ENCODE measurements around the gene UBL5.

The UBL5 gene

DNA sequence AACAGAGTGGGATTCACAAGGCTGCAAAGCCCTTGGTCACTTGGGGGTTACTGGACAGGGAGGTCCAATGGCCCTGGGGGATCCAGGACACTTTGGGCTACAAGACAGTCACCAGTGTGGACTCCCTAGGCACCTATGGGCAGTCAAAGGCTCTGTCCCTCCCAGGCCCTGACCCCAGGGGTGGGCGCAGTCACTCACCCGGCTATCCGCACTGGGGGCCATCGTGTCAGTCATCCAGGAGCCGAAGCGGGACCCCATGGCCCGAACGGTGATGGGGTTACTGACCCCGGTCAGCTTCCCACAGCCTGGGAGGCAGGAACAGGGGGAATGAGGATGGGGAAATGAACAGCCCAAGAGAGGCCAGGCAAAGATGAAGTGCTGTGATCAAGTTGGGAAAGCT, 28.9 kb downstream of the UBL5 start:
- DNase-seq: no peak

DNA sequence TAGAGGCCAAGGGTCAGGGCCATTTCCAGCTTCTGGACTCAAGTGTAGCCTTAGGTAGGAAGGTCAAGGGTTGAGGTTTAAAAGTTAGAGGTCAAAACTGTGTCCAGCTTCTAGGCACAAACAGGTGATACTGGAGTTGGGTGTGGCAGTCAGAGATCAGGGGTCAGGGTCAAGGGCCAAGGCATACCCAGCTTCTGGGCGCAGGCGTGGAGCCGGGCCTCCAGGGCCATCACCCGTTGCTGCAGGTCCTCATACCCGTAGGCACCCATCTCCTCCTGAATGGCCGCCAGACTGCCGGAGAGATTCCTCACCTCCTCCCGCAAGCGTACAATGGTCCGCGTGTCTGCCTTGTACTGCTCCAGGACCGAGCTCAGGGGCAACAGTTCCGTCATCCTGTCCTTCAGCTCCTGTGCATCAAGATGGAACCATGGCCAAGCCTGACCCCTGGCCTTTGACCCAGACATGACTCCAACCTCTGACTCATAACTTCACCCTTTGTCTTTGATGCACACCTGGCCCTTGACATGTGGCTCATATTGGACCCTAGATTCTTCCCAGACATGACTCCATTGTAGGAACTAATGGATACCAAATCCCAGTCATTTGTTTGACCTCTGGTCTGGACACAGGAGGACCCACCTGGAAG, 29.5 kb downstream of the UBL5 start:
- DNase-seq: no peak

DNA sequence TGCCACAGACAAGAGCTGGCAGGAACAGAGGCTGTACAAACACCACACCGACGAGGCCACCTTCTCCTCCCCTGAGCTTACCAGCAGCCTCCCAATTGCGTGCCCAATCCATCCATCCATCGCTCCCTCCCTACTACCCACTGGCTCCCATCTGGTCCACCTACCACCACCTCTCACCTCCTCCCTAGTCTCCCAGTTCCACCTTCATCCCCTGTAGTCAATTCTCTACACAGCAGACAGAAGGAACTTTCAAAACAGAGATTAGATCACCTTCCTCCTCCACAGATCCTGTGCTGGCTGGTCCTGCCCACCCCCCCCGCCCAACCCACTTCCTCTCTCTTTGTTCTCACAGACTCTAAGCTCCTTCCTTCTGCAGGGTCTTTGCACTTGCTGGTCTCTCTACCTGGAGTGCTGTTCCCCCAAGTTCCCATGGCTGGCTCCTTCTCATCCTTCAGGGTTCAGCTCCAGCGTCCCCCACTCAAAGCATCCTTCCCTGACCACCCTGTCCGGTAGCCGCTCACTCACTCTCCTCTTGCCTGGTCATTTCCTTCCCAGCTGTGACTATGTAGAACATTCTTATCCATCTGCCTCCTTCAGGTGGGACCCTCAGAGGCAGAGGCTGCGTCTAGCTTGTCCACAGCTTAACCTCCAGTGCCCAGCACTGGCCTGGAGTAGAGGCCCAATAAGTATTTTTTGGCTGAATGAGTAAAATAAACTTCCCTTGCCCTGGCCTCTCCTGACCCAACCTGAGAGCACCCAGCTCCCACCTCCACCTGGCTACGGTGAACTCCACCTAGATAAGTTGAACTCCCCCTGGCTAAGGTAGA, 30.4 kb downstream of the UBL5 start:
- no peak for DNase-seq

DNA sequence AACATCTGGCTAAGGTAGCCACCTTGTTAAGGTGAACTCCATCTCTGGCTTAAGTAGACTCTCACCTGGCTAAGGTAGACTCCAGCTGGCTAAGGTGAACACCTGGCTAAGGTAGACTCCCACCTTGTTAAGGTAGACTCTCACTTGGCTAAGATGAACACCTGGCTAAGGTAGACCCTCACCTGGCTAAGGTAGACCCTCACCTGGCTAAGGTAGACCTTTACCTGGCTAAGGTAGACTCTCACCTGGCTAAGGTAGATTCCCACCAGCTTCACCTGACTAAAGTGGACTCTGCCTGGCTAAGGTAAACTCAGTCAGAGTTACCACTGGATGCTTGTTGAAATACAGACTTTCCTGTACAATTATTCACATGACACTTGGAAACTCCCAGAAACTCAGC, 31.0 kb downstream of the UBL5 start:
- DNase-seq: no peak

DNA sequence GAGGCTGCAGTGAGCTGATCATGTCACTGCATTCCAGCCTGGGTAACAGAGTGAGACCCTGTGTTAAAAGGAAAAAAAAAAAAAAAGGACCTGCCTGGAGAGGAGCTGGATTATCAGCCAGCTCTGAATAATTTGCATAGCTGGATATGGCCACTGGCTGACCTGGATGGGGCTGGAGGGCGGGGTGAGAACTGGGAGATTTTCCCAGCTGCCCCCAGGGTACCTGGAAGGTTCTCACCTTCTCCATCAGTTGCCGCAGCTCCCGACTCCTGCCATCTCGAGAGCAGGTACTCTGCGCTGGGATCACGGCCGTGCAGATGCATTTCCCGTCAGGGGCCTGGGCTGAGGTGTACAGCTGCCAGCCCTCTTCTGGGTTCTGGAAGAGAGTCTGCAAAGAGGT, 32.7 kb downstream of the UBL5 start:
- DNase-seq: no peak

DNA sequence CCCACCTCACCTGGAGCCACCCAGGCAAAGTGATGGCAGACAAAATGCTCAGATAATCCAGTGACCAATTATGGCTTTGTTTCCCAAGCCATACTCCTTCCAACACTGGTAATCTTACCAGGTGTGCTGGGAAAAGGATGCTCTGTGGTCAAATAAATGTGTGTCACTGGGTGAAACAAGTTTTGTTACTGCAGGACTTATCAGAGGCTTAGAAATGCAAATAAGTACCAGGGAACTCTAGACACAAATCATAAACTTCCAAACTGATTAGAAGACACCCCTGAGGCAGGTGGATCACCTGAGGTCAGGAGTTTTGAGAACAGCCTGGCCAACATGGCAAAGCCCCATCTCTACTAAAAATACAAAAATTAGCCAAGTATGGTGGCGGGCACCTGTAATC, 33.8 kb downstream of the UBL5 start:
- DNase-seq: no peak

DNA sequence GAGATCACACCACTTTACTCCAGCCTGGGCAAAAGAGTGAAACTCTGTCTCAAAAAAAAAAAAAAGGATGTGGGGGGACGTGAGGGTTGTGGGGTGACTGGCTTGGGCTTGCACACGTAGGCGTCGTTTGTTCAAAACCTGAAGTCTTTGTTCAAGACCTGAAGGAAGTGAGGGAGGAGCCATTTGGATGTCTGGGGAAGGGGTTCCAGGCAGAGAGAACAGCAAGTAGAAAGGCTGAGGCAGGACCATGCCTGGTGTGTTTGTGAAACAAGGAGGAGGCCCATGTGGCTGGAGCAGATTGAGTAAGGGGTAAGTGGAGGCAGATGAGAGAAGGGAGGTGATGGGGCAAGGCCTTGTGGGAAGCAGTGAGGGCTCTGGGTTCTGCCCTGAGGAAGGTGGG, 35.2 kb downstream of the UBL5 start:
- DNase-seq: no peak

DNA sequence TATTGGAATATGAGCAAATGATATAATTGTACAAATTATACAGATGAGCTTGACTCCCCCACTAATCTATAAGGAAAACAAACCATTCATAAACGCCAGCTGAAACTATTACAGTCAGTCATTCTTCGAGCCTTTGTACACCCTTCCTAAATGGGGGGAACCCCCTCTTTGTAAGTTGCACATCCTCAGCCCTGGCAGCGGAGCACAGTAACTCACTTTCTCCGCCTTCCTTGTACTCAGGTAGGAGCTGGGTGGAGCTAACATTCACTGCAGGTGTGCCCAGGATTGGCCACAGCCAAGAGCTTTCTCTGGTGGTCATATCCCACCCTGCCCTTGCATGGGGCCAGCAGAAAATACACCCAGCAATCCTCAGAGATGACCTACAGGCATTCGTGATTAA, 36.0 kb downstream of the UBL5 start:
- no peak for DNase-seq

DNA sequence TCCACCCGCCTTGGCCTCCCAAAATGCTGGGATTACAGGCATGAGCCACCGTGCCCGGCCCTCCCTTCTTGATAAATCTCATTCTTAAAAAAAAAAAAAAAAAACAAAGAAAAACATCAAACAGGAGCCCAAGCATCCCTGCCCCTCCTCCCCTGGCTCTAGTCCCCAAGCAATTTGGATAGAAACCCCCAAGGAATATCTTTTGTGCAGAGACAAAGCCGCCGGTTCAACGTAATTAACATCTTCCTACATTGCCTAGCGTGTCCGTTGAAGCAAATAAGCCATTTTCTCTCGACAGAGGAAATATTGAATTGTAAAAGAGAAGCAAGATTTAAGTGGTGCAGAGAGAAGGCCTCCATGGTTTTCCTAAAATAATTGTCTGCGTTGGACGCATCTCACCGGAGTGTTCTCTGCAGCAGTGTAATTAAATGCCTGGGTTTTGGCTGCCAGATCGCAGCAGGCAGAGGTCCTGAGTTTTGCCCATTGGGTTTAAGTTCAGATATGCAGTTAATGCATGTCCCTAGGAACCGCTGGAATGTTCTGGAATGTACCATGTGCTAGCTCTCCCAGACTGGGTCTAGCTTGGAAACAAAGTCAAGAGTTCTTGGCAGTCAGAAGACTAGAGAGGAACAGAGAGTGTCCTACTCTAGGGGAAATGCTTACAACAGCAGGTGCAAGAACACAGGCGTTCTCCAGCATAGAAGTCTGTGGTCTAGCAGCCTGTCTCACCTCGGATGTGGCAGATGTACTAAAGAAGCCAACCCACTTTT, 38.2 kb downstream of the UBL5 start:
- no peak for DNase-seq

DNA sequence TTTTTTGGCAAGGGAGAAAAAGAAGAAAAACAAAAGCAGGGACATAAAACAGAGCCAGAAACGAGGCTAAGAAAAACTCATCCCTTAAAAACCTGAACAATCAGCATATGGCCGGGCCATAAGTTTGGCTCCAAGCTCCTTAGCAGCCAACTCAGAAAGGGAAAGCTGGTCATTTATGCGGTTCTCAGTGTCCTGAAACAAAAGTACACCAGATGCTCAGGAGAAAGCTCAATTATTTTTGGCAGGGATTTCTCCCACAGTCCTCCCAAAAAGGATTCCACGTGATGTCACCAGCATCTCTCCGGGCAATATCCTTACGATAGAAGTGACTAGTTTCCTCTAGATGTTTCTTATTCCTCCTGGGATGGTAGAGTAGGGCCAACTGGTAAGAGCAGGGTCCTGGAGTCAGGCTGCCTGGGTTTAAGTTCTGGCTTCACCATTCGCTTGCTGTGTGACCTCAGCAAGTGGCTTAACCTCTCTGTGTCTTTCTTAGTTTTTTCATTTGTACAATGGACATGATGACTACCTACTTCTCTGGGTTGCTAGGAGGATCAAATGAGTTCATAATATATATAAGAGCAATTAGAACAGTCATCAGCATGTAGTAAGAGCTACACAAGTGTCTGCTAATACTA, 41.4 kb downstream of the UBL5 start:
- DNase-seq: no peak

DNA sequence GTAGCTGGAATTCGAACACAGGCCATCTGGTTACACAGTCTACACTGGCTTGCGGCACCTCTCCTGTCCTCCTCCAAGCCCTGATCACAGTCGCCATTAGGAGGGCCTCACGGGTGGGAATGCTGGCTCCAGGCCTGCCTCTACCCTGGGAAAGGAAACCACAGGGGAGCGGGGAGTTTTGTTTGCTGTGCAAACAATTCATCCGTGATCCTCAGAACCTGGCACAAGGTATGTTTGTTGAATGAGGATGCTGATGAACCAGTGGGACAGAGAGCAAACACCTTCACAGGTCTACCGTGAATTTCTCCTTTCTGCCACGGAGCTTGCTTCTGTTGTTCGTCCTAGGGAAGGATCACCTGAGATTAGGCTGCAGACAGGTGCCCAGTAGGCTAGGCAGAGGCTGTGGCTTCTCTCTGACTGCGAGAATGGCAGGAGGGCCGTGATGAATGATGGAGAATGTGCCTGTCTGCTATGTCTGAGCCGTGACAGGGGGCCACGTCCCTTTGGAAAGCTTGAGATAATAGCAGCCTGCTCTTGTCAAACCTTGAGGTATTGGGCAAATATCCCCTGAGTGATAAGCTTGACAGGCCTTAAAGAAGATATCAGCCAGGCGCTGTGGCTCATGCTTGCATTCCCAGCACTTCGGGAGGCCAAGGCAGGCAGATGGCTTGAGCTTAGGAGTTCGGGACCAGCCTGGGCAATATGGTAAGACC, 44.1 kb downstream of the UBL5 start:
- no peak for DNase-seq

DNA sequence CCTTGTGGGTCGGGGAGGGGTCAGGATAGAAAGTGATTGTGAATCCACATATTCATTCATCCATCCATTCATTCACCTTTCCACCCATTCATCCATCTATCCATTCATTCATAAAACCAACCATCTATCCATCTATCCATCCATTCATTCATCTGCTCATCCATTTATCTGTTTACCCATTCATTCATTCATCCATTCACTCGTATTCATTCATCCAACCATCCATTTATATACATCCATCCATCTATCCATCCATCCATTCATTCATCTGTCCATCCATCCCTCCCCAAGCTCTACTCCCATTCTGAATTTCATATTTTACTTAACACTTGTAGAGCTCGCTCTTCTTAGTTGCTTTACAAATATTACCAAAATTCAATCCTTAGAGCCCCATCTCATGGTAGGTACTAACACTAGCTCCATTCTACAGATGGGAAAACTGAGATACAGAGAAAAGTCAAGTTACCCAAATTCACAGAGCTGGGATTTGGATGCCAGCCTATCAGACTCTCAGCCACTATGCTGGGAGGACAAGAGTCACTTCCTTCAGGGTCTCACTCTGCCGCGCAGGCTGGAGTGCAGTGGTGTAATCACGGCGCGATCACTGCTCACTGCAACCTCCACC, 45.0 kb downstream of the UBL5 start:
- no peak for DNase-seq

DNA sequence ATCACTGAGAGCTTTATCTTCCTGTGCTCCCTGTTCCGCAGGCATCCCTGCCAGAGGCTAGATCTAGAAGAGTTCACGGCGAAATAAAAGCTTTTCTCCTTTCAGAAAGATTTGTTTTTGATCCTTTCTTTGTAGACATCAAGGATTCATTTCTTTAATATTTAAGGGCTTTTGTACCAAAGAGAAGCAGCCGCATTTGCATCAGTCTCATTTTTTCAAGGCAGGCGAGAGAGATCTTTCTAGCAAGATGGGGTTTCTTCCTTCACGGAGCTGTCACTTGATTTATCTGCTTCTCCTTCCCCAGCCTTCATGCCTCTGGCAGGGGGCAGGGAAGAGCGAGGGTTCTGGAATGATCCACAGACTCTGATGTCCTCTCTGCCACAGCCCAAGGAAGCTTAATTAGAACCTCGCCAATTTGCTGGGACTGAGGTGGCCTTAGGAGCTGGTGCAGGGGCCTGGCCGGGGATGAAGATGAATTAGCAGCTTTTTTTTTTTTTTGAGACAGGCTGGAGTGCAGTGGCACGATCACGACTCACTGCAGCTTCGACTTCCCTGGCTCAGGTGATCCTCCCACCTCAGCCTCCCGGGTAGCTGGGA, 47.4 kb downstream of the UBL5 start:
- no peak for DNase-seq

DNA sequence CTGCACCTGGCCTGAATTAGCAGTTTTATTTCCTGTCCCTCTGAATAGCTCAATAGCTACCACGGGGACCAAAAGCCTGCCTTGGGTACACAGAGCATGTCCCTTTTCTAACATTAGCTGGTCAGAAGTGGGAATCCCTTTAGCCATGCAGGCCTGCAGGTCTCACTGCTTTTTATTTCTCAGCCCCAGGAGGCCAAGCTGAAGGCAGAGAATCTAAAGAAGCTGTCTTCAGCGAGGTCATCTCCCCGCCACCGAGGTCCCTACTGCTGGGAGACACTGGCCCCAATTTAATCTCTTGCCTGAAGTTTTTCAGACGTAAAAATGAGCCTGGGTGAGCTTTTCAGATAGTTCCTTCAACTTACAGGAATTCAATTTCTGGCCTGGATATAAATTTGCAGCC, 48.1 kb downstream of the UBL5 start:
- DNase-seq: no peak

DNA sequence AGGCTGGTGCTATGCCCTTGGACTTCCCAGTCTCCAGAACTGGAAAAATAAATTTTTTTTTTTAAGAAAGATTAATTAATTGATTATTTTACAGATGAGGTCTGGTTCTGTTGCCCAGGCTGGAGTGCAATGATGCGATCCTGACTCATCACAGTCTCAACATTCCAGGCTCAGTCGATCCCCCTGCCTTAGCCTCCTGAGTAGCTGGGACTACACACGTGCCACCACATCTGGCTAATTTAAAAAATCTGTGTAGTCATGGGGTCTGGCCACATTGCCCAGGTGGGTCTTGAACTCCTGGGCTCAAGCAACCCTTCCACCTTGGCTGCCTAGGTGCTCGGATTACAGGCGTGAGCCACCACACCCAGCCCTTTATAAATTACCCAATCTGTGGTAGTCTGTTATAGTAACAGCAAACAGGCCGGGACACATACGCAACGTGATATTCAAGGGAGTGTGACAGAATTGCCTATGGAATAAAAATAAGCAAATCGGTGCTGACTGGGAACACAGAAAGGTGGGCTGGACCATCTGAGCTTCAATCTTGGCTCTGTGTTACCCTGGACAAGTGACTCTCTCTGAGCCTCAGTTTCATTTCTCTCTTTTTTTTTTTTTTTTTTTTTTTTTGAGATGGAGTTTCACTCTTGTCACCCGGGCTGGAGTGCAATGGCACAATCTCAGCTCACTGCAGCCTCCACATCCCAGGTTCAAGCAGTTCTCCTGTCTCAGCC, 50.2 kb downstream of the UBL5 start:
- DNase-seq: peak; percentile 84

DNA sequence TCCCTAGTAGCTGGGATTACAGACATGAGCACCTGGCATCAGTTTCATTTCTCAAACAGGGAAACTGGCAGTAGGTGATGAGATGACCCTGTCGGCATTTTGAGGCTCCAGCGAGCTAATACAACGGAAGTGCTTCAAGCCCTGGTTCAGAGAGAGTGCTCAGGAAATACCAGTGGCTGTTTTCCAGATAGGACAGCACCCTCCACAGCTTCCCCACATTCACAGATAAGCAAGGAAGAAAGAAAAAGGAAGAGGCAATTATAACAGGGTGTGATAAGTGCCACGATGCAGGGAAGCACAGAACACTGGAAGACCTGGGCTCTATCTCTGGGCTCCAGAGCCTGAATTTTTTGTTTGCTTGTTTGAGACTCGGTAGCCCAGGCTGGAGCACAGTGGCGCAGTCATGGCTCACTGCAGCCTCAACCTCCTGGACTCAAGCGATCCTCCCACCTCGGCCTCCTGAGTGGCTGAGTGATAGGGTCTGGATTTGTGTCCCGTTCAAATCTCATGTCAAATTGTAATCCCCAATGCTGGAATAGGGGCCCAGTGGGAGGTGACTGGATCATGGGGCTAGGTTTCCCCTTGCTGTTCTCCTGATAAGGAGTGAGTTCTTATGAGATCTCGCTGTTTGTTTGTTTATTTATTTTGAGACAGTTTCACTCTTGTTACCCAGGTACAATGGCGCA, 50.9 kb downstream of the UBL5 start:
- DNase-seq: peak; percentile 64
